IMR-90 (cell line): ENCODE data around the gene PAM. TPM values are rescaled to one million over a fixed set of nuclear protein-coding genes. Genes with fewer than 3 reads are reported as not detected.
A peak's percentile ranks its signal among the peaks of the same experiment; 100 is the strongest.

ENCODE experiments used
- ATAC-seq: fragments of 200-7000 bp; cut with Tn5 transposase; 2 replicates; pipeline ENCODE4 v1.9.1; 2020; ENCODE audit warnings: low read depth, mild to moderate bottlenecking, moderate library complexity
- BruUV-seq: library from RNA; stranded (reverse); fragments of 400-500 nt; replicated peaks from 2 replicates; lab custom pipeline; 2021; lab: Mats Ljungman, UMichigan
- CTCF ChIA-PET: fragments of 300-600 bp; formaldehyde crosslinking; extraction: SDS; loops from one replicate; lab custom pipeline; 2021; ENCODE audit warnings: antibody characterized with exemption; lab: Yijun Ruan, JAX
- POLR2A ChIA-PET: fragments of 300-600 bp; sonication (Branson Sonifier 250); formaldehyde crosslinking; loops from one replicate; lab custom pipeline; 2022; ENCODE audit warnings: antibody characterized with exemption; ENCODE audit not compliant: unreplicated experiment; lab: Charles Lee
- DNase-seq: peaks from one replicate; pipeline ENCODE4 v3.0.0; 2013
- H2AFZ ChIP-seq: replicated peaks from 2 replicates; pipeline ENCODE3; 2013; ENCODE audit warnings: low read length, mild to moderate bottlenecking; ENCODE audit not compliant: poor library complexity
- H2AK5ac ChIP-seq: 2 replicates; pipeline ENCODE4 v1.6.1; 2013; ENCODE audit warnings: low read depth, low read length, inconsistent platforms
- H2AK9ac ChIP-seq: replicated peaks from 2 replicates; pipeline ENCODE3; 2013; ENCODE audit warnings: mild to moderate bottlenecking, low read depth, low read length, moderate library complexity; ENCODE audit not compliant: poor library complexity
- H2BK120ac ChIP-seq: 2 replicates; pipeline ENCODE4 v1.6.1; 2013; ENCODE audit warnings: low read depth, low read length, inconsistent platforms
- H2BK15ac ChIP-seq: 3 replicates; pipeline ENCODE4 v1.6.1; 2013; ENCODE audit warnings: low read depth, low read length, inconsistent platforms
- H2BK20ac ChIP-seq: 2 replicates; pipeline ENCODE4 v1.6.1; 2013; ENCODE audit warnings: low read depth, mild to moderate bottlenecking, inconsistent platforms, low read length, moderate library complexity
- H2BK5ac ChIP-seq: 2 replicates; pipeline ENCODE4 v1.6.1; 2013; ENCODE audit warnings: mild to moderate bottlenecking, low read depth, low read length, inconsistent platforms; ENCODE audit not compliant: poor library complexity, severe bottlenecking
- H3K14ac ChIP-seq: replicated peaks from 2 replicates; pipeline ENCODE4 v1.6.1; 2013; ENCODE audit warnings: low read depth, low read length, inconsistent platforms
- H3K18ac ChIP-seq: 2 replicates; pipeline ENCODE4 v1.6.1; 2013; ENCODE audit warnings: low read depth, low read length, control low read depth
- H3K23ac ChIP-seq: 2 replicates; pipeline ENCODE4 v1.6.1; 2013; ENCODE audit warnings: low read depth, low read length, inconsistent platforms
- H3K27ac ChIP-seq: 2 replicates; pipeline ENCODE4 v1.5.1; 2013; ENCODE audit warnings: mild to moderate bottlenecking, control low read depth, low read length; ENCODE audit not compliant: insufficient read depth
- H3K27me3 ChIP-seq: 2 replicates; pipeline ENCODE4 v1.6.1; 2013; ENCODE audit warnings: low read length; ENCODE audit not compliant: control insufficient read depth, insufficient read depth
- H3K36me3 ChIP-seq: 2 replicates; pipeline ENCODE4 v1.6.1; 2013; ENCODE audit warnings: low read length, mixed read lengths; ENCODE audit not compliant: control insufficient read depth, insufficient read depth
- H3K4ac ChIP-seq: 2 replicates; pipeline ENCODE4 v1.6.1; 2013; ENCODE audit warnings: low read depth, low read length, inconsistent platforms
- H3K4me1 ChIP-seq: 2 replicates; pipeline ENCODE4 v1.6.1; 2013; ENCODE audit warnings: low read length, mixed read lengths; ENCODE audit not compliant: control insufficient read depth, insufficient read depth
- H3K4me2 ChIP-seq: 2 replicates; pipeline ENCODE4 v1.6.1; 2013; ENCODE audit warnings: low read depth, mild to moderate bottlenecking, control low read depth, low read length, moderate library complexity
- H3K4me3 ChIP-seq: 2 replicates; pipeline ENCODE4 v1.5.1; 2013; ENCODE audit warnings: low read depth, mild to moderate bottlenecking, control low read depth, low read length, moderate library complexity; ENCODE audit not compliant: insufficient read depth
- H3K56ac ChIP-seq: 2 replicates; pipeline ENCODE4 v1.6.1; 2013; ENCODE audit warnings: low read length, inconsistent platforms; ENCODE audit not compliant: insufficient read depth; ENCODE audit errors: extremely low read depth
- H3K79me1 ChIP-seq, 2 experiments: 2 replicates each; pipeline ENCODE4 v1.6.1; 2013; ENCODE audit warnings: low read length in 2 of 2, inconsistent platforms in 1 of 2, low read depth in 1 of 2
- H3K9ac ChIP-seq: 2 replicates; pipeline ENCODE4 v1.6.1; 2013; ENCODE audit warnings: low read depth, low read length, control low read depth
- H3K9me1 ChIP-seq: 2 replicates; pipeline ENCODE4 v1.6.1; 2013; ENCODE audit warnings: low read length, inconsistent platforms; ENCODE audit not compliant: insufficient read depth
- H3K9me3 ChIP-seq: 2 replicates; pipeline ENCODE4 v1.6.1; 2013; ENCODE audit warnings: low read length; ENCODE audit not compliant: control insufficient read depth, insufficient read depth
- H4K20me1 ChIP-seq: 2 replicates; pipeline ENCODE4 v1.6.1; 2013; ENCODE audit warnings: low read length, inconsistent platforms; ENCODE audit not compliant: insufficient read depth
- H4K5ac ChIP-seq: 2 replicates; pipeline ENCODE4 v1.6.1; 2013; ENCODE audit warnings: mild to moderate bottlenecking, low read depth, low read length, control low read depth
- H4K8ac ChIP-seq, 2 experiments: 2 replicates each; pipeline ENCODE4 v1.6.1; 2013; ENCODE audit warnings: low read depth in 2 of 2, low read length in 2 of 2, control low read depth in 1 of 2, inconsistent platforms in 1 of 2
- H4K91ac ChIP-seq: 2 replicates; pipeline ENCODE4 v1.6.1; 2013; ENCODE audit warnings: low read depth, low read length, inconsistent platforms; ENCODE audit not compliant: insufficient read depth
- CEBPB ChIP-seq: IDR thresholded peaks from 2 replicates; pipeline ENCODE4 v1.6.1; 2012; ENCODE audit warnings: low read depth, low read length, improper control_type of control experiment
- ELK1 ChIP-seq: fragments of 150-350 bp; IDR thresholded peaks from 2 replicates; pipeline ENCODE4 v1.6.1; 2016; ENCODE audit warnings: low read depth, mild to moderate bottlenecking, low read length, moderate library complexity, borderline replicate concordance
- MAFK ChIP-seq: IDR thresholded peaks from 2 replicates; pipeline ENCODE4 v1.6.1; 2012; ENCODE audit warnings: low read depth, low read length, improper control_type of control experiment
- MAZ ChIP-seq: IDR thresholded peaks from 2 replicates; pipeline ENCODE4 v1.6.1; 2012; ENCODE audit warnings: low read depth, mild to moderate bottlenecking, low read length, improper control_type of control experiment, moderate library complexity, borderline replicate concordance
- MXI1 ChIP-seq: IDR thresholded peaks from 2 replicates; pipeline ENCODE4 v1.6.1; 2012; ENCODE audit warnings: low read depth, mild to moderate bottlenecking, low read length, moderate library complexity, borderline replicate concordance
- RAD21 ChIP-seq: IDR thresholded peaks from 2 replicates; pipeline ENCODE4 v1.6.1; 2012; ENCODE audit warnings: low read length, improper control_type of control experiment
- RCOR1 ChIP-seq: IDR thresholded peaks from 2 replicates; pipeline ENCODE4 v1.6.1; 2012; ENCODE audit warnings: mild to moderate bottlenecking, low read length, improper control_type of control experiment; ENCODE audit not compliant: insufficient replicate concordance
- USF2 ChIP-seq: fragments of 150-350 bp; IDR thresholded peaks from 2 replicates; pipeline ENCODE4 v1.6.1; 2017; ENCODE audit warnings: mild to moderate bottlenecking, antibody characterized with exemption, low read length, low read depth
- WGBS, 2 experiments: methylation state at CpG; one replicate each; pipeline versions ENCODE4 v1.1.5 to v1.1.7; 2013; ENCODE audit warnings: missing lambda C conversion rate in 2 of 2; ENCODE audit not compliant: insufficient read length in 1 of 2; ENCODE audit errors: extremely low coverage in 2 of 2; 5-methylcytosine and 5-hydroxymethylcytosine counted together
- dilution Hi-C: fragments of 300-500 bp; cut with HindIII; formaldehyde crosslinking; loops from one replicate; pipeline ENCODE4 v1.14.3; 2018; ENCODE audit warnings: low sequenced_read_pairs; ENCODE audit not compliant: unreplicated experiment
- in situ Hi-C: fragments of 300-500 bp; cut with MboI; formaldehyde crosslinking; loops from 3 replicates; pipeline ENCODE4 v1.14.3; 2019; ENCODE audit warnings: low sequenced_read_pairs, inconsistent platforms, mixed read lengths
- intact Hi-C: fragments of 100-400 bp; cut with micrococcal nuclease; formaldehyde crosslinking; loops from 2 replicates; pipeline ENCODE4 v1.10.0; 2022
- polyA plus RNA-seq, 3 experiments: library from polyadenylated mRNA; depleted of rRNA; stranded (reverse); fragments of >200 nt; gene quantifications; 2 replicates each; pipeline ENCODE4 v1.2.3, GENCODE V29; 2012; ENCODE audit warnings: low replicate concordance in 1 of 3
- total RNA-seq: library from RNA; depleted of rRNA; stranded (reverse); fragments of >200 nt; gene quantifications from 2 replicates; pipeline ENCODE4 v1.2.3, GENCODE V29; 2012

Gene PAM
- total and polyA plus RNA-seq, 2 of the 4 experiments (the other 2 are of a cell fraction), result 115 to 179 TPM

- Histone ChIP-seq H3K36me3 (peaks cover 7% of the 10 kb centered on the region; the same call in 1 of the 2 replicates), H3K9me1 (no peaks in the 10 kb centered on the region), H3K23ac (no peak overlapping the region), H3K9me3 (no peaks in the 10 kb centered on the region), H3K56ac (no peak overlapping the region), H2BK20ac (no peak overlapping the region), H3K18ac (no peak overlapping the region), H4K5ac (no peak overlapping the region), H3K27me3 (no peaks in the 10 kb centered on the region), H3K79me1 (no peaks in the 10 kb centered on the region; a peak in 2 of 4 replicates), H2AFZ (no peak overlapping the region), H3K4me1 (no peaks in the 10 kb centered on the region), H2BK15ac (no peak overlapping the region), H3K14ac (no peak overlapping the region), H4K91ac (no peak overlapping the region), H3K9ac (no peak overlapping the region), H2BK5ac (no peak overlapping the region), H3K4ac (no peak overlapping the region), H2BK120ac (no peak overlapping the region), H3K4me2 (no peak overlapping the region), H2AK5ac (no peak overlapping the region), H3K4me3 (no peak overlapping the region), H4K20me1 (no peaks in the 10 kb centered on the region), H3K27ac (no peak overlapping the region), H4K8ac (no peak overlapping the region), H2AK9ac (no peak overlapping the region)
- DNase-seq (peak; percentile 29), ATAC-seq (peak; percentile 51)
- CTCF ChIA-PET, result interaction anchor here (0.9 to 1.7 kb wide), 2 partner anchors 10 to 16 kb away, joined by 3 to 5 read pairs; no protein-coding TSS in a partner anchor
- WGBS, 2 experiments, result no CpG with 5 or more reads among the region's 1 CpG
- intact Hi-C loops, result loop anchor here (5.0 kb wide), 1 partner anchor 39 kb away; no protein-coding TSS in a partner anchor
- POLR2A ChIA-PET, result no interaction called here
- dilution Hi-C loops, result no loop called here
- BruUV-seq, result no TSS peak
- TF ChIP-seq MAZ (no peak), MAFK (no peak), ELK1 (no peak), MXI1 (no peak), RAD21 (no peak), USF2 (no peak), RCOR1 (no peak), CEBPB (no peak)
- in situ Hi-C loops, result no loop called here
These were observed 166.4 kb downstream of the PAM start for GRCh38 chr5:102921341-102922044.
